Right forelimb (tissue), 1 donor: ENCODE data around the gene UBE4B.
"Not testable (repeated sequence)": the region's sequence is repeated elsewhere in the genome, so short reads cannot be mapped to it uniquely, and the experiment has no call there.

Experiments used
- DNase-seq: peaks from one replicate; pipeline ENCODE4 v3.0.0-alpha.2; 2018

Gene UBE4B

DNA sequence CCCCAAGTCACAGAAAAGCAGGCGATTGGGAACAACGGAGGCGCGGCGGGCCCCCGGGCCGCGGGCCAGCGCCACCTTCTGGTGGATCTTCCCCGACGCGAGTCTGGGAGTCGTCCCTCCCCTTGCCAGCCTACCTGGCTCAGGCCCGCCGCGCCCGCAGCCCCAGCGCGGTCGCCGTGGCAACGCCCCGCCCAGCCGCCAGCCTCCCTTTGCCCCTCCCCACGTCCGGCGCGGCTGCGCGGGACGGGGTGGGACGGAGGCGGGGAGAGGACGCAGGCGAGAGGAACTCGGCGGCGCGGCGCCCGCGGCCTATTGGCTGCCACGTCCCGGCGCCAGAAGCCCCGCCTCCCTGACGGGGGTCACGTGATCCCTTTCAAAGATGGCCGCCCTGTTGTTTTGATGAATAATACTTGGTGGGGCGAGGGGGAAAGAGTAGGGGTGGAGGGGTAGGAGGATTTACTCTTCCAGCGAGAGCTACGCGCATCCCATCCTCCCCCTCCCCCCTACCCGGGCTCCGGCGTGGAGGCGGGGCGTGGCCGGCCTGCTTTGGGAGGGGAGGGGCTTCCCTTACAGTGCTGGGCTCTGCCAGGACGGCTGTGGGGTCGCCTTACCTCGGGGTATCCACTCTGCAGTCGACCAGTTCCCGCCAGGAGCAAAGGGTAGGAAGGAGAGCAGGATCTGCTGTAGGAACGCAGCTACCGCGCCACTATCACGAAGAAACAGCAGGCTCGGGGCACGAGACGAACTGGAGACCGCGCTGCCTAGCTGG is at the start of gene UBE4B:
Gene UBE4B, plus strand, starts transcription at position 369 of the 769 bp plus-strand sequence. CDS start 713 bp downstream, outside the sequence.
- peak; percentile 99 for DNase-seq

DNA sequence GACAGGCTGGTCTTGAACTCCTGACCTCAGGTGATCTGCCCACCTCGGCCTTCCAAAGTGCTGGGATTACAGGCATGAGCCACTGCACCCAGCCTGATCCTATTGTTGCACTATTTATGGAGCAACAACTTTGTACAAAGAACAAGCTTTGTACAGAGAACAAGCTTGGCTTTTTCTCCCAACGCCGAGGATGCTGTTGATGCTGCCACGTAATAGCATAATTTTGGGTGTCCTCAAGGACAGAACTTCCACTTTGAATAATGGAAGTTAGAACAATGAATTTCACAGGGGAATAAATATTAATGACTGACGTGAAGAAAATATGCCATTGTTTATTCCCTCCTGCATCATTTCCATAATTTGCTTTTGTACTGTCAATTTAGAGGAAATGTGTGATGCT is 48.5 kb upstream of the UBE4B start:
- DNase-seq, result no peak

GRCh38 chr1:9985001-9985400 is 47.8 kb upstream of the UBE4B start:
- no peak for DNase-seq

DNA sequence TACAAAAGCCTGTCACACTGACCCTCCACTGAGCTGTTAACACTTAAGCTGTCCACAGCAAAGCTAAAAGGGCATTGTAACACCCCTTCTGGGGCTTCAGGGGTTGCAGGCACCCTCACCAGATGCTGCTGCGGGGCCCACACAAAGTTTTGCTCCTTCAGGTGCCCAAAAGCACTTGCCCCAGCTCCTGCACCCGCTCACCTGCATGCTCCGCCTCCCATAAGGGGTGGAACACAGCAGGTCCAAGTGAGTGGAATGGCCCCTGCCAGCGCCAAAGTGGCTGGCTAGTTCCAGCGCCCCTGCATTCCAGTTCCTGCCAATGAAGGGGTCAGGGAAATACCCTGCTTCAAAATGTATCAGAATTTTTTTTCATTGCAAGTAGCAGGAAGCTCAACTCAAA is 43.0 kb upstream of the UBE4B start:
- no peak for DNase-seq

DNA sequence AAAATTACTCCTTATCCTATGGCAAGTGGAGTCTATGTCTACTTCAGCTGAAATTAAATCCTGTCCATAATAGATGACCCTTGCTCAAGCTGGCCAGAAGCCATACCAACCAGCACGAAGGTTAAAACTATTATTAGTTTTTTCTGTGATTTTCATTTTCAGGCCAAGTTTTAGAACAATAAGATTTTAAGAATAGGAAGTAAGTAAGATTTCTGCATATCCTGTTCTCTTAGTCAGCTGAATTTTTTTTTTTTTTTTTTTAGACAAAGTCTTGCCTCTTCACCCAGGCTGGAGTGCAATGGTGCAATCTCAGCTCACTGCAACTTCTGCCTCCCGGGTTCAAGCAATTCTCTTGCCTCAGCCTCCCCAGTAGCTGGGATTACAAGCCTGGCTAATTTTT is 41.8 kb upstream of the UBE4B start:
- no peak for DNase-seq

DNA sequence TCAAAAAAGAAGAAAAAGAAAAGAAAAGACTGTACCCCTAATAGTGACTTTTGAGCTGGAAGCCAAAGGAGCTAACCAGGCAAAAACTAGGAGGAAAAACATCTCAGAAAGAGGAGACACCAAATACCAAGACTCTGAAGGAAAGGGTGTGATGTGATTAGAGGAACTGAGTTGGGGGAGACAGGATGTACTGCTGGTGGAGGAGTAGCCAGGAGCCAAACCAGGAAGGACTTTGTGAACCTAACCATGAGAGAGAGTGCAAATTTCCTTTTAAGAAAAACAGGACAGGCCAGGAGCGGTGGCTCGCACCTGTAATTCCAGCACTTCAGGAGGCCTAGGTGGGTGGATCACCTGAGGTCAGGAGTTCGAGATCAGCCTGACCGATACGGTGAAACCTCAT is 39.8 kb upstream of the UBE4B start:
- no peak for DNase-seq

- no peak for DNase-seq
These were observed 39.1 kb upstream of the UBE4B start for GRCh38 chr1:9993561-9994075.

GRCh38 chr1:9996624-9997582 is 35.9 kb upstream of the UBE4B start, which contains the start of gene RBP7:
Gene RBP7 (plus strand): TSS chr1:9997228. CDS start chr1:9997259, 31 bp downstream.
- DNase-seq, result no peak

- no peak for DNase-seq
These were observed 31.6 kb upstream of the UBE4B start for GRCh38 chr1:10001016-10001665.

DNA sequence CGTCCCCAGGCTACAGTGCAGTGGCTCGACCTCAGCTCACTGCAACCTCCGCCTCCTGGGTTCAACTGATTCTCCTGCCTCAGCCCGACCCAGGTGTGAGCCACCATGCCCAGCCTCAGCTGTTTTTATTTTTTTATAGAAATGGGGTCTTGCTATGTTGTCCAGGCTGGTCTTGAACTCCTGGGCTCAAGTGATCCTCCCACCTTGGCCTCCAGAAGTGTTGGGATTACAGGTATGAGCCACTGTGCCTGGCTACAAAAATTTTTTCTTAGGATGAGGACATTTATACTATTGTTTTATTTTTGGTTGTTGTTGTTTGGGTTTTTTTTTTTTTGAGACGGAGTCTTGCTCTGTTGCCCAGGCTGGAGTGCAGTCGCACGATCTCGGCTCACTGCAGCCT is 27.5 kb upstream of the UBE4B start:
- DNase-seq, result not testable (repeated sequence)

GRCh38 chr1:10007169-10007568 is 25.6 kb upstream of the UBE4B start:
- DNase-seq, result no peak

- no peak for DNase-seq
These were observed 18.7 kb upstream of the UBE4B start for GRCh38 chr1:10014016-10014415.

DNA sequence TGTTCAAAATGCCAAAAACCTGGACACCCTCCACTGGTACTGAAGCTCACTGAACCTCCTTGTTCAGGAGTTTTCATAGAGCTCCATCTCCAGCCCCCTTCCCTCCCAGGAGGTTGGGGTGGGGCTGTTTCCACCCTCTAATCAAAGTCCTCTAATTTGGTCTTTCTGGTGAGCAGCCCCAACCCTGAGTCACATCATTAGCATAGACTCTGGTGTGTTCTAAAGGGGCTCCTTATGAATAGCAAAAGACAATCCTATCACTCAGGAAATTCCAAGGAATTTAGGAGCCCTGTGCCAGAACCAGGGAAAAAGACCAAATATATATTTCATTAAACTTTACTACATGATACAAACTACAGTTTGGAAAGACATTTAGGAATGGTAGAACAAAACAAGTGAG is 13.2 kb upstream of the UBE4B start:
- no peak for DNase-seq

DNA sequence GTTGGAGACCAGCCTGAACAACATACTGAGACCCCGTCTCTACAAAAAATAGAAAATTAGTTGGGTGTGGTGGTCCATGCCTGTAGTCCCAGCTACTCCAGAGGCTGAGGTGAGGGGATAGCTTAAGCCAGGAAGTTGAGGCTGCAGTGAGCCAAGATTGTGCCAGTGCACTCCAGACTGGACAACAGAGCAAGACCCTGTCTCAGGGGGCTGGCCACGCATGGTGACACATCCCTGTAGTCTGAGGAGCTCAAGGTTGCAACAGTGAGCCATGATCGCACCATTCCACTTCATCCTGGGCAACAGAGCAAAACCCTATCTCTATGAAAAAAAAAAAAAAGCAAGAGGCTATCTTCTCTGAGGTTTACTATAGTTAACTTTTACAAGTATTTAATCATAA is 12.7 kb upstream of the UBE4B start:
- no peak for DNase-seq

DNA sequence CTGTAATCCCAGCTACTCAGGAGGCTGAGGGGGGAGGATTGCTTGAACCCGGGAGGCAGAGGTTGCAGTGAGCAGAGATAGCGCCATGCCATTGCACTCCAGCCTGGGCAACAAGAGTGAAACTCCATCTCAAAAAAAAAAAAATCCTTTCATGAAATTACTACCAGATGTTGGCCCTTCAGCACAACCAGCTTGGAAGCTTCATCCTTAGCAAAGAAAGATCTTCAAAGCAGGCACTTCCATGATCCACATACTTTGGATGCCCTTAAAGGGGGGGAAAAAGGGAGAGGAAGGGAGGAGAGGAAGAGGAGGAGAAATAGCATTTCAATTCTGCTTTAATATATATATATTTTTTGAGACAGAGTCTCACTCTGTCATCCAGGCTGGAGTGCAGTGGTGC is 12.1 kb upstream of the UBE4B start:
- DNase-seq, result not testable (repeated sequence)

DNA sequence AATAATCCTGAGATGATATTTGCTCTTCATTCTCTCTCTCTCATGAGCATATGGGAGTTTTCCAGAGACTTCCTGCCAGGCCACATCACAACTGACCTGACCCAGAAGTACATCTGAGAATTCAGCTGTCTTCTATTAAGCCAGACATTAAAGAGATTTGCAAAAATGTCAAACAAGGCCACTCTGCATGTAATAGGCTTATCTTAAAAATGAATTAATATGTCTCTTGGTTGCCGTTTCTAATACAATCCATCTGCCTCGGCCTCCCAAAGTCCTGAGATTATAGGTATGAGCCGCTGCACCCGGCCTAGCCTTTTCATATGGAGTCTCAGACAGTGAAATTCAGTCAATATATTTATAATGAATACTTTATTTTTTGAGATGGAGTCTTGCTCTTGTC is 10.8 kb upstream of the UBE4B start:
- not testable (repeated sequence) for DNase-seq

- no peak for DNase-seq
These were observed 10.1 kb upstream of the UBE4B start for GRCh38 chr1:10022656-10023055.

- no peak for DNase-seq
These were observed 7.4 kb upstream of the UBE4B start for GRCh38 chr1:10025354-10025753.

- no peak for DNase-seq
These were observed 5.7 kb upstream of the UBE4B start for GRCh38 chr1:10027027-10027426.

DNA sequence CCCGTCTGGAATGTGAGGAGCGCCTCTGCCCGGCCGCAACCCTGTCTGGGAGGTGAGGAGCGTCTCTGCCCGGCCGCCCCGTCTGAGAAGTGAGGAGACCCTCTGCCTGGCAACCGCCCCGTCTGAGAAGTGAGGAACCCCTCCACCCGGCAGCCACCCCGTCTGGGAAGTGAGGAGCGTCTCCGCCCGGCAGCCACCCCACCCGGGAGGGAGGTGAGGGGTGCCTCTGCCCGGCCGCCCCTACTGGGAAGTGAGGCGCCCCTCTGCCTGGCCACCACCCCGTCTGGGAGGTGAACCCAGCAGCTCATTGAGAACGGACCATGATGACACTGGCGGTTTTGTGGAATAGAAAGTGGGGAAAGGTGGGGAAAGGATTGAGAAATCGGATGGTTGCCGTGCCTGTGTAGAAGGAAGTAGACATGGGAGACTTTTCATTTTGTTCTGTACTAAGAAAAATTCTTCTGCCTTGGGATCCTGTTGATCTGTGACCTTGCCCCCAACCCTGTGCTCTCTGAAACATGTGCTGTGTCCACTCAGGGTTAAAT is 3.7 kb upstream of the UBE4B start:
- not testable (repeated sequence) for DNase-seq

DNA sequence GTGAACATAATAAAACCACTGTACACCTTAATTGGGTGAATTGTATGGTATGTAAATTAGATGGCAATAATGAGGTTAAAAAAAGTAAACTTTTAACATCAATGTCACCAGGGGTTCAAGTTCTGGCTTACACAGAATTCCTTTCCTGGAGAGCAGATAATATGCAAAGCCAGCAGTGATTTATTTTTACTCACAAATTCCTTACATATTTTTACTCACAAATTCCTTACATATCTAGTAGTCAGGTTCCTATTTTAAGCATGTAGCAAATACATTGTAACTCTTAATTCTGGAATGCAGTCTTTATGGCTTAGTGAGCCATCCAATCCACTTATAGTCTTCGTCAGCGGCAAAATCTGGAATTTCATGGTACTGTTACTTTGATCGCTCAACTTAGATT is 1.3 kb upstream of the UBE4B start:
- no peak for DNase-seq

- DNase-seq, result no peak
These were observed 644 bp downstream of the UBE4B start for GRCh38 chr1:10033359-10033845.

DNA sequence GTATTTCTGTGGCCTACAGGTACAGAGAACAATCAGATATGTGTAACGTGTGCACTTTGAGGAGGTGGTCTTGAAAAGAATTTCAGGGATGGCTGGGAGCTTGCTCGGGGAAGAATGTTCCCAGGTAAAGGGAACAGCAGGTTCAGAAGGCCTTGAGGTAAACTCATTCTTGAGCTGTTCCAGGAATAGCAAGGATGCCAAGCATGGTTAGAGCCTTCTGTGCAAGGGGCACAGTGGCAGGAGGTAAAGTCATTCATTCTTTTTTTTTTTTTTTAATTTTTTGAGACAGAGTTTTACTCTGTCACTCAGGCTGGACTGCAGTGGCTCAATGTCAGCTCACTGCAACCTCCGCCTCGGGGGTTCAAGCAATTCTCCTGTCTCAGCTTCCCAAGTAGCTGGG is 10.0 kb downstream of the UBE4B start:
- DNase-seq, result no peak
